GM23338 (cell line): ENCODE data around the gene SPACA5. TPM values are rescaled to one million over a fixed set of nuclear protein-coding genes. Genes with fewer than 3 reads are reported as not detected.
"Not testable (repeated sequence)": the region's sequence is repeated elsewhere in the genome, so short reads cannot be mapped to it uniquely, and the experiment has no call there.

Experiments used
- ATAC-seq: fragments of 200-7000 bp; cut with Tn5 transposase; 3 replicates; pipeline ENCODE4 v1.9.1; 2020
- DNase-seq: peaks from one replicate; pipeline ENCODE4 v3.0.0-alpha.2; 2015; ENCODE audit warnings: low spot score
- H2AFZ ChIP-seq: fragments of 200-600 bp; sonication (generic); 2 replicates; pipeline ENCODE4 v1.8.0; 2016; ENCODE audit warnings: antibody characterized with exemption, mild to moderate bottlenecking, moderate library complexity
- H3F3A ChIP-seq: fragments of 200-600 bp; sonication (generic); replicated peaks from 2 replicates; pipeline ENCODE4 v1.8.0; 2017; ENCODE audit warnings: antibody characterized with exemption, mixed run types, low read depth
- H3K27ac ChIP-seq: fragments of 200-600 bp; sonication (generic); 2 replicates; pipeline ENCODE4 v1.6.1; 2016; ENCODE audit warnings: low read depth
- H3K27me3 ChIP-seq: fragments of 200-600 bp; sonication (generic); 2 replicates; pipeline ENCODE4 v1.8.0; 2016; ENCODE audit warnings: mild to moderate bottlenecking, mixed run types, moderate library complexity; ENCODE audit not compliant: insufficient read depth
- H3K36me3 ChIP-seq: fragments of 200-600 bp; sonication (generic); 2 replicates; pipeline ENCODE4 v1.8.0; 2016; ENCODE audit warnings: mild to moderate bottlenecking; ENCODE audit not compliant: insufficient read depth
- H3K4me1 ChIP-seq: fragments of 200-600 bp; sonication (generic); 2 replicates; pipeline ENCODE4 v1.8.0; 2016; ENCODE audit warnings: mild to moderate bottlenecking, moderate library complexity; ENCODE audit not compliant: insufficient read depth
- H3K4me2 ChIP-seq: fragments of 200-600 bp; sonication (generic); 2 replicates; pipeline ENCODE4 v1.7.1; 2017; ENCODE audit warnings: mixed run types
- H3K4me3 ChIP-seq: fragments of 200-600 bp; sonication (generic); 2 replicates; pipeline ENCODE4 v1.6.1; 2016; ENCODE audit warnings: mixed run types
- H3K79me2 ChIP-seq: fragments of 200-600 bp; sonication (generic); replicated peaks from 2 replicates; pipeline ENCODE4 v1.8.0; 2017; ENCODE audit warnings: mild to moderate bottlenecking; ENCODE audit not compliant: insufficient read depth
- H3K9me2 ChIP-seq: fragments of 200-600 bp; sonication (generic); 2 replicates; pipeline ENCODE4 v1.8.0; 2017; ENCODE audit not compliant: insufficient read depth
- H4K20me1 ChIP-seq: fragments of 200-600 bp; sonication (generic); replicated peaks from 2 replicates; pipeline ENCODE4 v1.8.0; 2017; ENCODE audit warnings: mild to moderate bottlenecking; ENCODE audit not compliant: insufficient read depth
- H3K27ac Mint-ChIP-seq: 2 replicates; pipeline ENCODE4 v1.8.0; 2020; ENCODE audit warnings: inconsistent platforms, mild to moderate bottlenecking, moderate library complexity, mixed read lengths
- H3K27me3 Mint-ChIP-seq: 3 replicates; pipeline ENCODE4 v1.8.0; 2022; ENCODE audit warnings: low read depth, mild to moderate bottlenecking, moderate library complexity, mixed read lengths, inconsistent platforms; ENCODE audit not compliant: insufficient read depth, poor library complexity
- H3K36me3 Mint-ChIP-seq: 3 replicates; pipeline ENCODE4 v1.8.0; 2021; ENCODE audit warnings: low read depth, mild to moderate bottlenecking, inconsistent platforms, moderate library complexity, mixed read lengths
- H3K4me1 Mint-ChIP-seq: 3 replicates; pipeline ENCODE4 v1.8.0; 2020; ENCODE audit warnings: mild to moderate bottlenecking, inconsistent platforms, mixed read lengths
- H3K4me3 Mint-ChIP-seq: 3 replicates; pipeline ENCODE4 v1.8.0; 2021; ENCODE audit warnings: moderate library complexity, mild to moderate bottlenecking, inconsistent platforms, mixed read lengths
- H3K9me3 Mint-ChIP-seq: 3 replicates; pipeline ENCODE4 v1.8.0; 2020; ENCODE audit warnings: moderate library complexity, mild to moderate bottlenecking, inconsistent platforms, mixed read lengths
- CREB1 ChIP-seq: fragments of 250-450 bp; sonication (Bioruptor Pico); IDR thresholded peaks from 2 replicates; pipeline ENCODE4 v1.5.0; 2020; ENCODE audit warnings: low read depth, mild to moderate bottlenecking, moderate library complexity
- ETS1 ChIP-seq: IDR thresholded peaks from 2 replicates; pipeline ENCODE4 v1.6.1; 2016; ENCODE audit warnings: antibody characterized with exemption
- EZH2phosphoT487 ChIP-seq: fragments of 200-600 bp; sonication (generic); IDR thresholded peaks from one replicate; pipeline ENCODE4 v1.8.1; 2018; ENCODE audit warnings: antibody characterized with exemption; ENCODE audit not compliant: unreplicated experiment
- JUNB ChIP-seq: IDR thresholded peaks from one replicate; pipeline ENCODE4 v1.6.1; 2016; ENCODE audit warnings: antibody characterized with exemption; ENCODE audit not compliant: unreplicated experiment
- NANOG ChIP-seq: IDR thresholded peaks from 2 replicates; pipeline ENCODE4 v1.6.1; 2016; ENCODE audit warnings: antibody characterized with exemption, borderline replicate concordance
- POLR2AphosphoS5 ChIP-seq: IDR thresholded peaks from 2 replicates; pipeline ENCODE4 v1.6.1; 2016; ENCODE audit warnings: antibody characterized with exemption, low read depth
- ZNF114 ChIP-seq: fragments of 250-450 bp; sonication (Bioruptor Pico); IDR thresholded peaks from 2 replicates; pipeline ENCODE4 v1.5.0; 2020; ENCODE audit warnings: mild to moderate bottlenecking, moderate library complexity
- ZNF331 ChIP-seq: fragments of 250-450 bp; sonication (Bioruptor Pico); IDR thresholded peaks from 2 replicates; pipeline ENCODE4 v1.5.0; 2020; ENCODE audit warnings: low read depth, mild to moderate bottlenecking, moderate library complexity
- ZNF462 ChIP-seq: fragments of 250-450 bp; sonication (Bioruptor Pico); IDR thresholded peaks from 2 replicates; pipeline ENCODE4 v1.5.0; 2020; ENCODE audit warnings: mild to moderate bottlenecking, moderate library complexity
- polyA plus RNA-seq: library from polyadenylated mRNA; unstranded; fragments of >200 nt; fragmentation: Nextera tagmentation; extraction: Ambion mirVana; gene quantifications from 2 replicates; pipeline ENCODE4 v1.2.1, GENCODE V29; 2016
- total RNA-seq: library from RNA; depleted of rRNA; stranded (reverse); fragments of >200 nt; shearing (Covaris generic); gene quantifications from 2 replicates; pipeline ENCODE4 v1.2.3, GENCODE V29; 2014

Gene SPACA5
- total and polyA plus RNA-seq, 2 experiments from 2014 or later: not detected

- Histone ChIP-seq H3K4me3 (no peak overlapping the region), H3K4me1 (no peaks in the 10 kb centered on the region), H3K4me2 (no peak overlapping the region), H3K27me3 (no peaks in the 10 kb centered on the region), H4K20me1 (no peaks in the 10 kb centered on the region), H3K9me2 (no peaks in the 10 kb centered on the region), H3K79me2 (no peaks in the 10 kb centered on the region), H3K27ac (no peak overlapping the region), H2AFZ (no peak overlapping the region), H3F3A (no peaks in the 10 kb centered on the region), H3K36me3 (peaks cover 2% of the 10 kb centered on the region; the same call in 1 of the 2 replicates)
- peaks cover 46% of the 10 kb centered on the region for H3K9me3 Mint-ChIP-seq
- no peak overlapping the region for H3K27ac Mint-ChIP-seq
- peaks cover 38% of the 10 kb centered on the region for H3K36me3 Mint-ChIP-seq
- no peak overlapping the region for H3K4me3 Mint-ChIP-seq
- peaks cover 5% of the 10 kb centered on the region for H3K27me3 Mint-ChIP-seq
- ATAC-seq (no peak), DNase-seq (no peak)
- TF ChIP-seq NANOG (no peak), ZNF331 (CRISPR knock-in tag) (no peak), ZNF114 (no peak), ETS1 (no peak), POLR2AphosphoS5 (no peak), CREB1 (CRISPR knock-in tag) (no peak), ZNF462 (CRISPR knock-in tag) (no peak), EZH2phosphoT487 (no peak), JUNB (no peak)
- peaks cover 11% of the 10 kb centered on the region; the same call in 2 of the 3 replicates for H3K4me1 Mint-ChIP-seq
These were observed 46.4 kb upstream of the SPACA5 start for GRCh38 chrX:47960406-47960805.

GRCh38 chrX:47961830-47962229 lies 45.0 kb upstream of the SPACA5 start:
- peak; percentile 28 for DNase-seq
- not testable (repeated sequence) for H3K4me3 ChIP-seq, H3K4me3 Mint-ChIP-seq, H2AFZ ChIP-seq, H3K79me2 ChIP-seq, H3K27me3 Mint-ChIP-seq, H3K9me2 ChIP-seq, H3K4me1 ChIP-seq, H3F3A ChIP-seq, H3K27me3 ChIP-seq, H4K20me1 ChIP-seq, H3K27ac ChIP-seq, H3K4me2 ChIP-seq, ATAC-seq, H3K36me3 ChIP-seq
- Mint-ChIP-seq H3K4me1 (peaks cover 11% of the 10 kb centered on the region; the same call in 2 of the 3 replicates), H3K36me3 (peaks cover 40% of the 10 kb centered on the region), H3K9me3 (peaks cover 56% of the 10 kb centered on the region), H3K27ac (peak overlapping the region; percentile 96)

GRCh38 chrX:47965526-47965925 lies 41.3 kb upstream of the SPACA5 start:
- not testable (repeated sequence) for H3K4me1 ChIP-seq, ATAC-seq, H3K4me3 Mint-ChIP-seq, H3F3A ChIP-seq, H3K36me3 ChIP-seq, H3K27ac Mint-ChIP-seq, H3K27me3 Mint-ChIP-seq, H3K4me3 ChIP-seq, DNase-seq, H3K79me2 ChIP-seq, H2AFZ ChIP-seq, H3K27ac ChIP-seq, H3K4me2 ChIP-seq, H4K20me1 ChIP-seq, H3K27me3 ChIP-seq, H3K9me2 ChIP-seq, H3K4me1 Mint-ChIP-seq
- H3K9me3 Mint-ChIP-seq: peaks cover 67% of the 10 kb centered on the region
- H3K36me3 Mint-ChIP-seq: peaks cover 50% of the 10 kb centered on the region
